ENCODE measurements around the gene KISS1. TPM values are rescaled to one million over a fixed set of nuclear protein-coding genes. Genes with fewer than 3 reads are reported as not detected.

The KISS1 gene
- total RNA-seq, 2 donors from 2014 or later: not detected

DNA sequence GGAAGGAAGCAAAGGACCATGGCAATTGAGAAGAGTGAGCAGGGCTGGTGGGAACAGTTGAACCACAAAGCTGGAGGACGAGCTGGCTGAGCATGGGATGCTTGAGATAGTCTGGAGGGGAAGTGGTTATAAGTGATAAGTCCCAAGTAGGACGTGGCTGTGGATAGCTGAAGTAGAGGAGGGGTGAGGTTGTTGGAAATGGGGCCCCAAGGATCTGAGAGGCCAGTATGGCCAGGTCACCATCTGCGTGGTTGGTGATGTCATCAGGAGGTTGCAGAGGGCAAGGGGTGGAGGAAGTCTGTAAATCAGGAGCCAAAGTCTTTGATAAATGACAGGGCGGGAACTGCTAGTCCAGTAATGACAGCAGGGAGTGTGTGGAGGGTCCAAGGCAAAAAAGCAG, 19.2 kb downstream of the KISS1 start:
- Histone ChIP-seq H3K4me3 (no peak overlapping the region), H3K4me1 (no peaks in the 10 kb centered on the region), H3K36me3 (no peaks in the 10 kb centered on the region), H3K27me3 (no peaks in the 10 kb centered on the region), H3K9me3 (no peaks in the 10 kb centered on the region), H3K27ac (no peak overlapping the region)
- no peak for TF ChIP-seq CTCF (IDR thresholded peaks at IDR 0.05)
- no peak for DNase-seq (ENCODE audit: low spot score)

GRCh38 chr1:204176049-204176448, 20.2 kb downstream of the KISS1 start:
- H3K36me3 ChIP-seq: no peaks in the 10 kb centered on the region
- H3K27me3 ChIP-seq: no peaks in the 10 kb centered on the region
- H3K9me3 ChIP-seq: peaks cover 0 to under 1% of the 10 kb centered on the region in 2 donors
- H3K27ac ChIP-seq: no peak overlapping the region
- TF ChIP-seq CTCF (IDR thresholded peaks at IDR 0.05): no peak
- H3K4me3 ChIP-seq: no peak overlapping the region
- DNase-seq (ENCODE audit: low spot score): no peak
- no peaks in the 10 kb centered on the region for H3K4me1 ChIP-seq

DNA sequence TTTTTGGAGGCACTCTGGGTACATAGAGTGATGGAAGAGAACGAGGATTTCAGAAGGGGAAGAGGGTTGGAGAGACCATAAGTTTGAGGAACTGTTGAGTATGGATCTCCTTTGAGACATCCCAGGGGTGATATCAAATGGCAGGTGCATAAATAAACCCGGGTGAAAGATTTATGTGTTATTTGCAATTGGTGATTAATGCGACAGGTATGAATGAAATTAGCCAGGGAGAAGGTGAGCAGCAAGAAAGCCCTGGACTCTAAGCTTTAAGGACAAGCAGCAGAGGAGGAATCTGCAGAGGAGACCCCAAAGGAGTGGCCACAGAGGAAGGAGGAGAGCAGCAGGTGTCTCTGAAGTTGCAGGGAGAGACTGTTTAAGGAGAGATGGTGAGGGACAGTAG, 21.3 kb downstream of the KISS1 start:
- no peak for DNase-seq (ENCODE audit: low spot score)
- H3K27ac ChIP-seq: no peak overlapping the region
- no peaks in the 10 kb centered on the region for H3K27me3 ChIP-seq
- no peaks in the 10 kb centered on the region for H3K4me1 ChIP-seq
- H3K4me3 ChIP-seq: no peak overlapping the region
- TF ChIP-seq CTCF (IDR thresholded peaks at IDR 0.05): no peak
- no peaks in the 10 kb centered on the region for H3K36me3 ChIP-seq
- peaks cover 0 to 11% of the 10 kb centered on the region in 2 donors for H3K9me3 ChIP-seq

GRCh38 chr1:204172404-204173029, 23.8 kb downstream of the KISS1 start:
- no peaks in the 10 kb centered on the region for H3K36me3 ChIP-seq
- H3K27ac ChIP-seq: no peak overlapping the region
- TF ChIP-seq CTCF (IDR thresholded peaks at IDR 0.05): no peak
- DNase-seq (ENCODE audit: low spot score): no peak
- no peak overlapping the region for H3K4me3 ChIP-seq
- no peaks in the 10 kb centered on the region for H3K27me3 ChIP-seq
- no peaks in the 10 kb centered on the region for H3K4me1 ChIP-seq
- H3K9me3 ChIP-seq: peaks cover 9 to 27% of the 10 kb centered on the region in 2 donors

DNA sequence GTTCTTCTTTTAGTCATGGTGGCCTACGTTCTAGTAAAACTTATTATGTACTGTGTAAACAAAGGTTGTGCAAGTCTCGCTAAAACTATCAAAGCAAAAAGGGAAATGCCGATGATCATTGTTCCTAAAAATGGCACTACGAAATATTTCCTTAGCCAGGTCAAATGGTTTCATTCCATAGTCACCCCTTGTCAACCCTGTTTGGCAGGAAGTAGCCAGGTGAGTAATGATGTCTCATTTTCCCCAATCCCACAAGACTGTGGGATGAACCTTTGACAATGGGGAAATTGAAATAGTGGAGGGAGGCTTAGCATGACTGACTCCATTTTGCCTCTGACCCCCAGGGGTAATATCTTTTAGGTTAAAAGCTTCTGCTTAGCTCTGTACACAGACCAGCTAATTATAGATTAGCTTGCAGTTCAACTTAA, 24.5 kb downstream of the KISS1 start:
- H3K27me3 ChIP-seq: no peaks in the 10 kb centered on the region
- no peaks in the 10 kb centered on the region for H3K36me3 ChIP-seq
- peaks cover 9 to 27% of the 10 kb centered on the region in 2 donors for H3K9me3 ChIP-seq
- no peak for DNase-seq (ENCODE audit: low spot score)
- no peak for TF ChIP-seq CTCF (IDR thresholded peaks at IDR 0.05)
- no peaks in the 10 kb centered on the region for H3K4me1 ChIP-seq
- no peak overlapping the region for H3K4me3 ChIP-seq
- H3K27ac ChIP-seq: no peak overlapping the region
